Measurements from ENCODE around the gene RAB5A. TPM values are rescaled to one million over a fixed set of nuclear protein-coding genes. Genes with fewer than 3 reads are reported as not detected.

The RAB5A gene
- total RNA-seq, 6 donors from 2014 or later: 45.9 to 114 (median 70.8) TPM

DNA sequence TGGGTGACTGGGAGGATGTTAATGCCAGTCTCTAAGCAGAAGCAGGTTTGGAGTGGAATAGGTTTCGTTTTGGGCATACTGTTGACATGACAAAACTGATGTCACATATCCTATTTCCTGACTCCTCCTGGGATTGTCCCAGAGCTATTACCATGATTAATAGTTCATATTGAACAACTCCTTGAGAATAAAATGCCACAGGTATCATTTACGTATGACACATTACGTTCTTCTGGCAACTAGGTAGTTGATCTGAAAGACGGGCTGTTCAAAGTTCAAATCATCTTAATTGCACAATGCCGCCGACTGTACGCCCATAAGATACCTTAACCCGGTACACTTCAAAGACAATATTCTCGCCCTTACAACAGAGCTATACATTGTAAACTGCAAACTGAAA lies 1.4 kb upstream of the RAB5A start:
- peaks cover 21 to 32% (median 23%) of the 10 kb centered on the region in 4 donors for H3K4me1 ChIP-seq
- DNase-seq (no peak), ATAC-seq (ENCODE audit: low FRiP score in 2 of 2) (no peak)
- no peak for TF ChIP-seq POLR2AphosphoS5 (IDR thresholded peaks at IDR 0.05)
- TF ChIP-seq POLR2A (IDR thresholded peaks at IDR 0.05): no peak
- TF ChIP-seq, protein P1, sequence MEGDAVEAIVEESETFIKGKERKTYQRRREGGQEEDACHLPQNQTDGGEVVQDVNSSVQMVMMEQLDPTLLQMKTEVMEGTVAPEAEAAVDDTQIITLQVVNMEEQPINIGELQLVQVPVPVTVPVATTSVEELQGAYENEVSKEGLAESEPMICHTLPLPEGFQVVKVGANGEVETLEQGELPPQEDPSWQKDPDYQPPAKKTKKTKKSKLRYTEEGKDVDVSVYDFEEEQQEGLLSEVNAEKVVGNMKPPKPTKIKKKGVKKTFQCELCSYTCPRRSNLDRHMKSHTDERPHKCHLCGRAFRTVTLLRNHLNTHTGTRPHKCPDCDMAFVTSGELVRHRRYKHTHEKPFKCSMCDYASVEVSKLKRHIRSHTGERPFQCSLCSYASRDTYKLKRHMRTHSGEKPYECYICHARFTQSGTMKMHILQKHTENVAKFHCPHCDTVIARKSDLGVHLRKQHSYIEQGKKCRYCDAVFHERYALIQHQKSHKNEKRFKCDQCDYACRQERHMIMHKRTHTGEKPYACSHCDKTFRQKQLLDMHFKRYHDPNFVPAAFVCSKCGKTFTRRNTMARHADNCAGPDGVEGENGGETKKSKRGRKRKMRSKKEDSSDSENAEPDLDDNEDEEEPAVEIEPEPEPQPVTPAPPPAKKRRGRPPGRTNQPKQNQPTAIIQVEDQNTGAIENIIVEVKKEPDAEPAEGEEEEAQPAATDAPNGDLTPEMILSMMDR (IDR thresholded peaks at IDR 0.05): no peak
- no peak for TF ChIP-seq EP300 (IDR thresholded peaks at IDR 0.05)
- WGBS, 2 donors: 90 to 93% methylated on average over 9 of the region's 9 CpGs
- H3K4me3 ChIP-seq: peak overlapping the region in 1 of 4 donors; percentile 93
- H3K27ac ChIP-seq: no peak overlapping the region
- no peaks in the 10 kb centered on the region for H3K9me3 ChIP-seq
- H3K36me3 ChIP-seq: peaks cover 0 to under 1% (median 0%) of the 10 kb centered on the region in 4 donors
- H3K27me3 ChIP-seq: no peaks in the 10 kb centered on the region

DNA sequence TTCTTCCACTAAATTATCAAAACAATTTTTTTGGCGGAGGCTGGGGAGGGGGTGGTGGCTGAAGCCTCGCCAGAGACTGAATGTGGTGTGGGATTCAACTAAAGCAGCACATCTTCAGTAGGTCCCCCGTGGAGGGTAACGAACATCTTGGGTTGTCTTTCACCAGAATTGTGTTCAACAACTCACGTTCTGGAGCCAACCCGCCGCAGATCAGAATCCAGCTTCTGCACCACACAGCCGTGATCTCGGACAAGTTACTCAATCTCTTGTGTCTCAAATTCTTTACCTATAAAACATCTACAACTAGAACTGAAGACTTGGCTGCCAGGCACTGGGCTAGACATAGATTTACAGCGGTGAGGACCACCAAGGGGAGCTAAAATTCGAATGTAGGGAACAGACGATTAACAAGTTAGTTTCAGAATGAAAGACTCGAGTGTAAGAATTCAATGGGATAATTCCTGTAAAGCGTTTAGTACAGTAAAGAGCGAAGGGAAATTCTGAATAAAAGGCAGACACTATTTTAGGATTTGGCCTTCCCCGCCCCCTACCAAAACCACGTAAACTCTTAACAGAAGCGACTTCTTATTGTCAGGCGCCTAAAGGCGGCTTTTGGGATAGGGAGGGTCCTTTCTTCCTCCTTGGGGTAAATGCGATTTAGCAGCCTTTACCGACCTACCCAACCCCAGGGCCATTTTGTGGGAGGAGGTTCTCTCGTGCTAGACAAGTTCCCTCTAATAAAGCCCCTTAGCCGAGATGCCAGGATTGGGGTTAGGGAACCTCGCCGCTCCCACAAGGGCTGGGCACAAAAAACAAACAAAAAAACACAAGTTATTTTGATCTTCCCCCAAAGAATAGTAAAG lies 697 bp upstream of the RAB5A start:
- Histone ChIP-seq H3K9me3 (no peaks in the 10 kb centered on the region), H3K4me3 (peak overlapping the region; percentile 43 to 98 (median 84)), H3K4me1 (peaks cover 22 to 37% (median 24%) of the 10 kb centered on the region in 4 donors), H3K27me3 (no peaks in the 10 kb centered on the region), H3K27ac (peak overlapping the region; percentile 99 to 100 (median 100)), H3K36me3 (peaks cover 0 to 7% (median under 1%) of the 10 kb centered on the region in 4 donors)
- ATAC-seq (ENCODE audit: low FRiP score in 2 of 2): peak in 1 of 2 donors; percentile 23
- no peak for DNase-seq
- TF ChIP-seq EP300 (IDR thresholded peaks at IDR 0.05) (no peak), POLR2A (IDR thresholded peaks at IDR 0.05) (no peak), POLR2AphosphoS5 (IDR thresholded peaks at IDR 0.05) (no peak)
- TF ChIP-seq, protein P1 (IDR thresholded peaks at IDR 0.05): no peak
- 54 to 58% methylated on average over 25 to 26 of the region's 26 CpGs for WGBS, 2 donors

DNA sequence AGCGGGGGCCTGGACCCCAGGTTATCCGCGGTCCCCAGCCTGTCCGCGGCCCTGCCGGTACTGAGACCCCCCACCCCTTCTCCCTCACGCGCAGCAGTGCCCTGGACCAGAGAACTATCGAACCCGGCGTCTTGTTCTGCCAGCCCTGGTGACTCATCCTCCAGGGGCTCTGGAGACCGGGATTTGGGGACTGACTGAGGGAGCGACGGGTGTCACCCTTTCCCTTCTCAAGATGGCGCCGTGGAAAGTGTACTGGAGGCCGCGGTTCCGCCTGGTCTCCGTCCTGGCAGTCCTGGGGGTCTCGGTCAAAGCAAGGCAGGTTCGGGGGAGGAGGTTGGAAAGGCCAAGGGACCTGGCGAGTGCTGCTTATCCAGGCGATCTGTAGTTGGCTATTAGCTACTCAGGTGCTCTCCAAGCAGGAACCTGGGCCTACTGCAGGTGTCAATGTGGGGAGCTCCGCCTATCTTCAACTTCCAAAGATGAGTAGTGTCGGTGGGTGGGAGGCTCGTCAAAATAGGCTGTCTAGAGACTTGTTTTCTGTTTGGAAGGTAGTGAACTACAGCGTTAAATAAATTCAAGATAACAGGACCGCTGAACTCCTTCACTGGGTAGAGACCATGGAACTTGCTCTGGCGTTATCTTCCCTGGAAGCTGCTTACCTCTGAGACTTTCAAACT lies 790 bp downstream of the RAB5A start:
- Histone ChIP-seq H3K4me3 (peak overlapping the region; percentile 65 to 98 (median 84)), H3K4me1 (peaks cover 27 to 46% (median 31%) of the 10 kb centered on the region in 4 donors), H3K9me3 (no peaks in the 10 kb centered on the region), H3K36me3 (peaks cover 0 to 22% (median 8%) of the 10 kb centered on the region in 4 donors), H3K27me3 (no peaks in the 10 kb centered on the region), H3K27ac (peak overlapping the region; percentile 99 to 100 (median 100))
- 1% methylated on average over 13 to 30 of the region's 30 CpGs for WGBS, 2 donors
- no peak for TF ChIP-seq POLR2A (IDR thresholded peaks at IDR 0.05)
- TF ChIP-seq, protein P1 (IDR thresholded peaks at IDR 0.05): no peak
- TF ChIP-seq POLR2AphosphoS5 (IDR thresholded peaks at IDR 0.05): no peak
- no peak for TF ChIP-seq EP300 (IDR thresholded peaks at IDR 0.05)
- ATAC-seq (ENCODE audit: low FRiP score in 2 of 2): peak; percentile 66
- DNase-seq: peak in 1 of 2 donors; percentile 57

- H3K4me1 ChIP-seq: peaks cover 27 to 51% (median 34%) of the 10 kb centered on the region in 4 donors
- peaks cover 0 to 26% (median 8%) of the 10 kb centered on the region in 4 donors for H3K36me3 ChIP-seq
- peak overlapping the region; percentile 65 to 98 (median 84) for H3K4me3 ChIP-seq
- ATAC-seq (ENCODE audit: low FRiP score in 2 of 2) (no peak), DNase-seq (no peak)
- no peaks in the 10 kb centered on the region for H3K27me3 ChIP-seq
- peak overlapping the region; percentile 99 to 100 (median 100) for H3K27ac ChIP-seq
- TF ChIP-seq POLR2A (IDR thresholded peaks at IDR 0.05) (no peak), EP300 (IDR thresholded peaks at IDR 0.05) (no peak), POLR2AphosphoS5 (IDR thresholded peaks at IDR 0.05) (no peak)
- TF ChIP-seq, protein P1 (IDR thresholded peaks at IDR 0.05): no peak
- 2 to 5% methylated on average over 2 of the region's 2 CpGs for WGBS, 2 donors
- H3K9me3 ChIP-seq: no peaks in the 10 kb centered on the region
These were observed 1.3 kb downstream of the RAB5A start for GRCh38 chr3:19948226-19948591.

All from upper lobe of left lung (tissue), 6 donors.